GM19043 (cell line): ENCODE measurements around the gene HTATIP2.
"Not testable (repeated sequence)": the region's sequence is repeated elsewhere in the genome, so short reads cannot be mapped to it uniquely, and the experiment has no call there.

Experiments used
- ATAC-seq: cut with Tn5 transposase; IDR thresholded peaks from one replicate; pipeline ENCODE4 v1.9.1; 2021; ENCODE audit warnings: low read depth; ENCODE audit not compliant: unreplicated experiment

HTATIP2 gene

GRCh38 chr11:20369826-20370225 is 6.3 kb downstream of the HTATIP2 start:
- ATAC-seq = no peak

- ATAC-seq = no peak
Measured at GRCh38 chr11:20372081-20372626, 8.6 kb downstream of the HTATIP2 start.

- no peak for ATAC-seq
Measured at GRCh38 chr11:20373147-20373546, 9.6 kb downstream of the HTATIP2 start.

DNA sequence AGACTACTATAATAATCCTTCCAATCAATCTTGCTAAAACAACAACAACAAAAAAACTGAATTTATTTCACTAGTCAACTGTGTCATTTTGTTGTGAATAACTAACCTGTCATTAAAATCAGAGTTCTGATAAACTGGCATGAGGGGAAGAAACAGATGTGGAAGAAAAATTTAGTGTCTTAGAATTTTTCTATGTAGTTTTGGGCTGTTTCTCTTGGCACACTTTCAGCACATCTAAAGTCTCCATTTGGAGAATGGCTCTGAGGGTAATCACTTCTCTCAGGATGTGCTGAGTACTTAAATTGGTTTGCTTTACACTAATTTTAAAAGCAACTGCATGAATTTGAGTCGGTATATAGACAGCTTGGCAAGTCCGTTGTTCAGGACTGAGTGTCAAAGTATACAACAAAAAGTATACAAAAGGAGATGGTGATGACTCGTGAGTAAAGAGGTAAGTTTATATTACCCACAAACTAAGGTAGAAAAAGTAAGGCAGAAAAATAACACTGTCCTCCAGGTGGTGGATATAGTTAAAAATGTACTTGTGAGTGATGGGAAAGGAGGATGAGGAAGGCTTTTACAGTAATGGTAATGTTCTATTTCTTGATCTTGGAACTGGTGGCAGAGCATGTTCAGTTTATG is 10.2 kb downstream of the HTATIP2 start:
- no peak for ATAC-seq

- ATAC-seq = no peak
Measured at GRCh38 chr11:20374741-20375300, 11.3 kb downstream of the HTATIP2 start.

GRCh38 chr11:20376162-20376730 is 12.7 kb downstream of the HTATIP2 start:
- ATAC-seq = no peak

GRCh38 chr11:20385996-20386395 is 22.5 kb downstream of the HTATIP2 start:
- not testable (repeated sequence) for ATAC-seq

DNA sequence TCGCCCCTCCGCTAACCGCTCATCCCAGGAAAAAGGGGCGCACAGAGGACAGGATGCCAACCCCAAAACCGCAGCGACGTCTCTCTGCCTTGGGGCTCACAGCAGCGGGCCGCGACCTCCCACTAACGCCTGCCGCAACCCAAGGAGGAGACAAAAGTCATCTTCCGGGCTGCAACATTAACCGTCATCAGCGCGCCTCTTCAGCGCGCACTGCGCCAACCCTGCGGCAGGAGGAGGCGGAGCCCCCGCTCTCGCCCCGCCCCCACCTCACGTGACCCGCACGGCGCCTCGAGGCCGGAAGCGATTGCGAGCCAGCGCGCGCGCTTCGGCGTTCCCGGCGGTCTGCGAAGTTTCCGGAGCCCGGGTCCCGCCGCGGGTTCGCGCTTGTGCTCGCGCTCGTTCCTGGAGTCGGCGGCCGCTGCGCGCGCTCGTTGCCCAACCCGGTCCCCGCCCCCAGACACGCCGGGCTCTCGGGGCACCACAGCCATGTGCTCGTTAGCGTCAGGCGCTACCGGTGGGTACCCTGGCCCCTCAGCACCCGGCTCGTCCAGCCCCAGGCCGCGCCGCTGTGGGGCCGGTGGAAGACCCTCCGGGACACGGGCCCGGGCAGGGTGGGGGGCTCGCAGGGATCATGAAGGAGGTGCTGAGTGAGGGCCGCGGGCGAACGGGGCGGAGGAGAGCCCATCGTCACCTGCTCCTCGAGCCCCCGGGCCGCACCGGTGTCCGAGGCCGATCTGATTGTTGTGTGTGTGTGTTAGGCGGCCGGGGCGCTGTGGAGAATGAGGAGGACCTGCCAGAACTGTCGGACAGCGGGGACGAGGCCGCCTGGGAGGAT is 24.0 kb downstream of the HTATIP2 start, which contains the start of gene PRMT3:
TSS of gene PRMT3 (plus strand) at position 456 of the 835 bp plus-strand sequence. CDS start at position 487, 31 bp downstream.
- ATAC-seq = peak; percentile 82

GRCh38 chr11:20388096-20389055 is 24.9 kb downstream of the HTATIP2 start:
- ATAC-seq = peak; percentile 7

- ATAC-seq = peak; percentile 88
Measured at GRCh38 chr11:20397281-20397680, 33.8 kb downstream of the HTATIP2 start.

GRCh38 chr11:20399498-20399897 is 36.0 kb downstream of the HTATIP2 start:
- no peak for ATAC-seq

DNA sequence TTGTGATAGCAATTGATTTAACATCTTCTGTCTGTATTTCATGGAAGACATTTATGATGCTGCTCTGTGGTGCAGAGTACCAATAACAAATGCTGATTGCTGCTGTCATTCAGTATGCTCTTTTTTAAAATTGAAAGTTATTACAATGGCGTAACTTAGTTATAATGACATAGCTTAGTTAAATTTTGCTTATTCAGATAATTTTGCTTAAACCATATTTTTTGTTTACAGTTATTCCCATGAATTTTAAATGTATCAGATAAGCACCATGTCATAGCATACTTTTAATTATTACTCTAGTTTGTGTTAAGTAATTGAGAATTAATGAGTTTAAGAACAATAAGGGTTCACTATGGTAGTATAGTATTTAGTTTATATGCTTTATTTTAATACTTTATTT is 39.5 kb downstream of the HTATIP2 start:
- no peak for ATAC-seq

DNA sequence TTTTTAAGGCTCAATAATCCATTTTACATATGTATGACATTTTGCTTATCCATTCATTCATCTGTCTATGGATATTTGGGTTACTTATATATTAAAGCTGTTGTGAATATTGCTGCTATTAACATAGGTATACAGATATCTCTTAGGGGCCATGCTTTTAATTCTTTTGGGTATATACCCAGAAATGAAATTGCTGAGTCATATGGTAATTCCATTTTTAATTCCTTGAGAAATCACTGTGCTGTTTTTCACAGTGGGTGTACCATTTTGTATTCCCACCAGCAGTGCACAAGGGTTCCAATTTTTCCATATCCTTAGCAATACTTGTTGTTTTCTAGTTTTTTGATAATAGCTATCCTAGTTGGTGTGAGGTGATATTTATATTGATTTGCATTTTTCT is 43.0 kb downstream of the HTATIP2 start:
- ATAC-seq = no peak

GRCh38 chr11:20407344-20407743 is 43.8 kb downstream of the HTATIP2 start:
- no peak for ATAC-seq

DNA sequence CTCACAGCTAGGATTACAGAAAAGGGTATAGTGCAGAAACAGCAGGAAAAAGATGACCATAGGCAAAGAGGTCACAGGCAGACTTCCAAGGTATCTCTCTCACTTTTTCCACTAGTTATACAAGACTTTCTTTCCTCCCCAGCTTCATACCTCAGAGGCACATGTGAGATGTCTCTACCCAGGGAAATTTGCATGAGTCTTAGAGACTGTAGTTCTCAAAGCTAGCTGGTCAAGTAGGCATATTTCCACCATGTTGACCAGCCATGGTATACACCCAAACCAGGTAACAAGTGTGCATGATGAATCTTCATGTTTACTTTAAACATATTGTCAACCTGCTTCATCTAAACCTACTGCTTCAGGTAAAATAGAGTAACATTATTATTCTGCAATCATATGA is 51.9 kb downstream of the HTATIP2 start:
- ATAC-seq = no peak

GRCh38 chr11:20417771-20418170 is 54.3 kb downstream of the HTATIP2 start:
- ATAC-seq = no peak

- ATAC-seq = no peak
Measured at GRCh38 chr11:20421946-20422345, 58.4 kb downstream of the HTATIP2 start.

DNA sequence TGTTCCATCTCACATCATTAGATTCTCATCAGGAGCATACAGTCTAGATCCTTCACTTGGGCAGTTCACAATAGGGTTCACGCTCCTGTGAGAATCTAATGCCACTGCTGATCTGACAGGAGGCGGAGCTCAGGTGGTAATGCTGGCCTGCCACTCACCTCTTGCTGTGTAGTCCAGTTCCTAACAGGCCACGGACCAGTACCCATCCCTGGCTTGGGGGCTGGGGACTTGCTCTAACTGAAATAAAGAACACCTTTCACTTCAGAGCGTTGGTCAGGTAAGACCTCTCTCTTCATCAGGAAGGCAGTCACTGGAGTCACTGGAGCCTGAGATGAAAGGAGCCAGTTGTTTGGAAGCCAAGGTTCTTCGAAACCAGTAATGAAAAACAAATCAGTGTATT is 65.7 kb downstream of the HTATIP2 start:
- ATAC-seq = no peak
